ENCODE measurements around the gene RASGRP2.

DNA sequence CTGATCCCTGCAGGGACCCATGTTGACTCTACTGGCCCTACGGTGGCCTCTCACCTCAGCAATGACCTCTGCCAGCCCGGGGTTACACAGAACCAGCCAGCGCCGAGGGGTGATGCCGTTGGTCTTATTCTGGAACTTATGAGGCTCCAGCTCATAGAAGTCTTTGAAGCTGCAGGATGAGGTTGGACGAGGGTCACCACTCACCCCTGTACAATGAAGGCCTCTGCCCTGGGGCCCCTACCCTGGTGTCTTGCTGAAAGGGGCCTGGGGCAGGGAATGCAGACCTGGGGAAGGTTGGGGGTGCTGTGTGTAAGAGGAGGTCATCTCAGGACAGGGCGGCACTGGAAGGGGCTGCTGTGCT lies 9.1 kb upstream of the RASGRP2 start:
- TF ChIP-seq, protein P1, sequence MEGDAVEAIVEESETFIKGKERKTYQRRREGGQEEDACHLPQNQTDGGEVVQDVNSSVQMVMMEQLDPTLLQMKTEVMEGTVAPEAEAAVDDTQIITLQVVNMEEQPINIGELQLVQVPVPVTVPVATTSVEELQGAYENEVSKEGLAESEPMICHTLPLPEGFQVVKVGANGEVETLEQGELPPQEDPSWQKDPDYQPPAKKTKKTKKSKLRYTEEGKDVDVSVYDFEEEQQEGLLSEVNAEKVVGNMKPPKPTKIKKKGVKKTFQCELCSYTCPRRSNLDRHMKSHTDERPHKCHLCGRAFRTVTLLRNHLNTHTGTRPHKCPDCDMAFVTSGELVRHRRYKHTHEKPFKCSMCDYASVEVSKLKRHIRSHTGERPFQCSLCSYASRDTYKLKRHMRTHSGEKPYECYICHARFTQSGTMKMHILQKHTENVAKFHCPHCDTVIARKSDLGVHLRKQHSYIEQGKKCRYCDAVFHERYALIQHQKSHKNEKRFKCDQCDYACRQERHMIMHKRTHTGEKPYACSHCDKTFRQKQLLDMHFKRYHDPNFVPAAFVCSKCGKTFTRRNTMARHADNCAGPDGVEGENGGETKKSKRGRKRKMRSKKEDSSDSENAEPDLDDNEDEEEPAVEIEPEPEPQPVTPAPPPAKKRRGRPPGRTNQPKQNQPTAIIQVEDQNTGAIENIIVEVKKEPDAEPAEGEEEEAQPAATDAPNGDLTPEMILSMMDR (IDR thresholded peaks at IDR 0.05), result no peak
- TF ChIP-seq POLR2A (IDR thresholded peaks at IDR 0.05) (no peak), EP300 (IDR thresholded peaks at IDR 0.05) (no peak)
